Activated T-helper 2 cell treated with anti-CD3 and anti-CD28 coated beads, Interferon-gamma antibody, Interleukin-2, Interleukin-4, amounts not matched to agents 10 μg/mL and 5 μg/mL and 100 μg/mL, durations not matched to agents 14 hours and 24 hours and 36 hours (primary cell): ENCODE results near the gene SLC5A1. TPM values are rescaled to one million over a fixed set of nuclear protein-coding genes. Genes with fewer than 3 reads are reported as not detected.
"Not testable (repeated sequence)": the region's sequence is repeated elsewhere in the genome, so short reads cannot be mapped to it uniquely, and the experiment has no call there.

Experiments used
- DNase-seq: peaks from one replicate; pipeline ENCODE4 v3.0.0; 2021; ENCODE audit warnings: low spot score
- H3K27ac Mint-ChIP-seq: one replicate; pipeline ENCODE4 v1.8.0; 2021; ENCODE audit warnings: mixed read lengths
- H3K27me3 Mint-ChIP-seq: one replicate; pipeline ENCODE4 v1.8.0; 2021; ENCODE audit warnings: low read depth, mixed read lengths
- H3K36me3 Mint-ChIP-seq: one replicate; pipeline ENCODE4 v1.8.0; 2021; ENCODE audit warnings: low read depth, mixed read lengths
- H3K4me1 Mint-ChIP-seq: one replicate; pipeline ENCODE4 v1.8.0; 2021; ENCODE audit warnings: low read depth, mixed read lengths
- H3K4me3 Mint-ChIP-seq: one replicate; pipeline ENCODE4 v1.8.0; 2021; ENCODE audit warnings: low read depth, mild to moderate bottlenecking, moderate library complexity, mixed read lengths
- H3K9me3 Mint-ChIP-seq: one replicate; pipeline ENCODE4 v1.8.0; 2021; ENCODE audit warnings: mixed read lengths
- intact Hi-C: fragments of 100-400 bp; cut with micrococcal nuclease; formaldehyde crosslinking; loops from one replicate; pipeline ENCODE4 v1.15.1; 2023
- total RNA-seq: library from RNA; stranded (reverse); gene quantifications from 2 replicates; pipeline ENCODE4 v1.2.3, GENCODE V29; 2022

SLC5A1 gene
- total RNA-seq, 1 donor from 2014 or later, result not detected

DNA sequence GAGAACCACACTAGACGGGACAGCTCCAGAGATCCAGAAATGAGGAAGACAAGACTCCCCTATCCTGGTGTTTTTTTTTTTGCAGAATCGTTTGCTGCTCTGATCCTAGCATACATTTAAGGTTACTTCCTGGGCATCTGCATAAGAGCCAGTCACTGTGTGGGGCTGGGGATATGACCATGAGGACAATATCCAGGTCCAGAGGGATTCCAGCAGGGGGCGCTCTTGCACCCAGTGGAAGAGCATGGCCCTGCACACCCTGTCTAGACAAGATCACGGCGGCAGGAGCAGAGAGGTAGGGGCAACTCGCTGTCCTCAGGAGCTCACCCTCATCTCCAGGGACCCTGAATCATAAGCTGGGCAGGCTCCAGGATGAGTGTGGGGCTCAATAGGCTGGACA is 97.6 kb downstream of the SLC5A1 start:
- H3K27ac Mint-ChIP-seq, H3K4me3 Mint-ChIP-seq, H3K36me3 Mint-ChIP-seq, H3K27me3 Mint-ChIP-seq, H3K9me3 Mint-ChIP-seq, DNase-seq: not testable (repeated sequence)
- H3K4me1 Mint-ChIP-seq, result peaks cover 57% of the 10 kb centered on the region
- intact Hi-C loops, result loop anchor here (5.0 kb wide), 1 partner anchor 67 kb away; the partner anchor contains the start of gene RFPL2

DNA sequence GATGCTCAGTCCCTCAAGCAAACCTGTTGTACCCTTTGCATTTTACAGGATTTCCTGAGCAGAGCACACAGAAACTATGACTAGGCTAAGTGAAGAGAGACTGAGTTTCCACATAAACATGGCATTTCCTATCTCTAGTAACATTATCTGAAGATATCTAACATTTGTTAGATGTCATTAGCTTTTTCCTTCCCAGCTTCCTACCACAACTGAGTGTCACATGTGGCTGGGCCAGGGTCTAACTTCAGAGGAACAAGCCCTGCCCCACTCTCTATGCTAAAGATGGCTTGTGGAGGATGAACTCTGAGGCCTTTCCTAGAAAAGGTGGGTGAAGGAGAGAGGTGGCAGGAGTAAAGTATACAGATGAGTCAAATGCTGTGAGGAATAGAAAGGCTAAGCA is 99.5 kb downstream of the SLC5A1 start:
- intact Hi-C loops, result loop anchor here (5.0 kb wide), 1 partner anchor 65 kb away; the partner anchor contains the start of gene RFPL2
- Mint-ChIP-seq H3K9me3 (peaks cover 9% of the 10 kb centered on the region), H3K27me3 (no peaks in the 10 kb centered on the region), H3K4me1 (peaks cover 47% of the 10 kb centered on the region), H3K4me3 (no peak overlapping the region), H3K27ac (peak overlapping the region; percentile 81), H3K36me3 (no peaks in the 10 kb centered on the region)
- no peak for DNase-seq

DNA sequence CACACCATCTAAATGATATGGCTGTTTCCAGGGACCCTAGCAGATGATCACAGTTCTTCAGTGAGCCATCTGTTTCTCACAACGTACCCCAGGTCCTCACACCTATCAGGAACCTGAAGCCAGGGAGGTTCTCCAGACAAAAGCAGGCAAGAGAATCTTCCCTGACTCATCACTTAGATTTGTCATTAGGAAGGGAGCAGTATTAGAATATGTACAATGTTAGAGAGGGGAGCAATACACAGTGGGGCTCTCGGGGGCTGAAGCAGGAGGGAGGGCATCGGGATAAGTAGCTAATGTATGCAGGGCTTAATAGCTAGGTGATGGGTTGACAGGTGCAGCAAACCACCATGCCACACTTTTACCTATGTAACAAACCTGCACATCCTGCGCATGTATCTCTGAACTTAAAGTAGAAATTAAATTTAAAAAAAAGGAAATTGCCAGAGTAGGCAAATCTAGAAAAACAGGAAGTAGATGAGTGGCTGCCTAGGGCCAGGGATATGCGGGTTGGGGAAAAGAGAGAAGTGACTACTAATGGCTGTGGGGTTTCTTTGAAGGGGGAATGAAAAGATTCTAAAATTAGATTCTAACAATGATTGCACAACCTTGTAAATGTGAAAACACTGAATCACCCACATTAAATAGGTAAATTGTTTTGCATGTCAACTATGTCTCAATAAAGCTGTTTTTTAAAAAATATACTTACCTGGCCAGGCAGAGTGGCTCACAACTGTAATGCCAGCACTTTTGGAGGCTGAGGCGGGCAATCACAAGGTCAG is 101.6 kb downstream of the SLC5A1 start:
- H3K27ac Mint-ChIP-seq, result no peak overlapping the region
- intact Hi-C loops, result loop anchor here (5.0 kb wide), 1 partner anchor 63 kb away; the partner anchor contains the start of gene RFPL2
- no peak for DNase-seq
- no peak overlapping the region for H3K4me3 Mint-ChIP-seq
- H3K9me3 Mint-ChIP-seq, result peaks cover 9% of the 10 kb centered on the region
- H3K4me1 Mint-ChIP-seq, result peaks cover 40% of the 10 kb centered on the region
- no peaks in the 10 kb centered on the region for H3K36me3 Mint-ChIP-seq
- peaks cover 3% of the 10 kb centered on the region for H3K27me3 Mint-ChIP-seq

DNA sequence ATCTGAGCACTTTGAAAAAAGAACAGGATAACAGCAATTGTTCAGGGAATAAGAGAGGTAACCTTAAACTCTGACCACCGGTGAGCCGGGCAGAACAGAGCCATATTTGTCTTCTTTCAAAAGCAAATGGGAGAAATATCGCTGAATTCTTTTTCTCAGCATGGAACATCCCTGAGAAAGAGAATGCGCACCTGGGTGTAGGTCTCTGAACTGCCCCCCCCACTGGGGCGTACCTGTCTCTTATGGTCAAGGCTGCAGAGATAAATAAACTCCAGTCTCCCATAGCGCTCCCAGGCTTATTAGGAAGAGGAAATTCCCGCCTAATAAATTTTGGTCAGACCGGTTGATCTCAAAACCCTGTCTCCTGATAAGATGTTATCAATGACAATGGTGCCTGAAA is 104.1 kb downstream of the SLC5A1 start:
- H3K4me3 Mint-ChIP-seq, H3K9me3 Mint-ChIP-seq, H3K27me3 Mint-ChIP-seq, H3K36me3 Mint-ChIP-seq, H3K27ac Mint-ChIP-seq, DNase-seq, intact Hi-C loops: not testable (repeated sequence)
- H3K4me1 Mint-ChIP-seq, result peaks cover 41% of the 10 kb centered on the region

DNA sequence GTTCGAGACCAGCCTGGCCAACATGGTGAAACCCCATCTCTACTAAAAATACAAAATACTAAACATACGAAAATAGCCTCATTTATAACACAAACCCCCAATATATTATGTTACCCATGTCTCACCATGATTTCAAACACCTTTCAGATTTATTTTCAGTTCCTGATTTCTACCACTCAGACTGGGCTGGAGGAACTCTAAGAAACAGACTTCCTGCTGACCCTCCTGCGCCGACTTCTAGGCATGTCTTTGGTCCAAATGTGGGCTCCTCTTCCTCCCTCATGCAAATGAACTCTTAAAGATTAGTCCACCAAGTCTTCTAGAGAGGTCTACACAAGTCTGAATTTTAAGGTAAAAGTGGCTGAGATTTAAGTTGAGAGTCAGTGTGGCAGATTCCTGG is 105.3 kb downstream of the SLC5A1 start:
- H3K27ac Mint-ChIP-seq, H3K36me3 Mint-ChIP-seq, intact Hi-C loops, H3K27me3 Mint-ChIP-seq, DNase-seq, H3K9me3 Mint-ChIP-seq, H3K4me3 Mint-ChIP-seq: not testable (repeated sequence)
- peaks cover 39% of the 10 kb centered on the region for H3K4me1 Mint-ChIP-seq

DNA sequence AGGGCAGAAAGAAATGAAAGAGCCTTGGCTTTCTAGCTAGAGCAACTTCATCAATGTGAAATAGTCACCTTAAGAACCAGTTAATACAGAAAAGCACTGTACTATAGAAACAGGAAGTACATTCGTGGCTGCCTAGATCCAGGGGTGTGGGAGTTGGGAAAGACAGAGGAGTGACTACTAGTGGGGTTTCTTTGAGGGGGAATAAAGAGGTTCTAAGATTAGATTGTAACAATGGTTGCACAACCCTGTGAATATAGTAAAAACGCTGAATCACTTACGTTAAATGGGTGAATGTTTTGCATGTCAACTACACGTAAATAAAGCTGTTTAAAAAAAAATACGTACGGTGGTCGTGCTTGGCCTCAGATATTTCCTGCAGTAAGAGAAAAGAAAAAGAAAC is 107.6 kb downstream of the SLC5A1 start:
- Mint-ChIP-seq H3K4me1 (peaks cover 30% of the 10 kb centered on the region), H3K27me3 (peaks cover 14% of the 10 kb centered on the region)
- intact Hi-C loops, H3K36me3 Mint-ChIP-seq, H3K27ac Mint-ChIP-seq, H3K4me3 Mint-ChIP-seq, H3K9me3 Mint-ChIP-seq, DNase-seq: not testable (repeated sequence)

DNA sequence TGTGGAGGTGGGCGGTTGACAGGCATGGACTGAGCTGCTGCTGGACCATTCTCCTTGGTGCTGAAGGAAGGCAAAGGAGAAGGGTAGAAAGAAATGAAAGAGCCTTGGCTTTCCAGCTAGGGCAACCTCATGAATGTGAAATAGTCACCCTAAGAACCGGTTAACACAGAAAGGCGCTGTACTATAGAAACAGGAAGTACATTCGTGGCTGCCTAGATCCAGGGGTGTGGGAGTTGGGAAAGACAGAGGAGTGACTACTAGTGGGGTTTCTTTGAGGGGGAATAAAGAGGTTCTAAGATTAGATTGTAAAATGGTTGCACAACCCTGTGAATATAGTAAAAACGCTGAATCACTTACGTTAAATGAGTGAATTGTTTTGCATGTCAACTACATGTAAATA is 108.6 kb downstream of the SLC5A1 start:
- Mint-ChIP-seq H3K27me3 (peaks cover 16% of the 10 kb centered on the region), H3K4me1 (peaks cover 30% of the 10 kb centered on the region)
- H3K9me3 Mint-ChIP-seq, intact Hi-C loops, H3K36me3 Mint-ChIP-seq, DNase-seq, H3K27ac Mint-ChIP-seq, H3K4me3 Mint-ChIP-seq: not testable (repeated sequence)

DNA sequence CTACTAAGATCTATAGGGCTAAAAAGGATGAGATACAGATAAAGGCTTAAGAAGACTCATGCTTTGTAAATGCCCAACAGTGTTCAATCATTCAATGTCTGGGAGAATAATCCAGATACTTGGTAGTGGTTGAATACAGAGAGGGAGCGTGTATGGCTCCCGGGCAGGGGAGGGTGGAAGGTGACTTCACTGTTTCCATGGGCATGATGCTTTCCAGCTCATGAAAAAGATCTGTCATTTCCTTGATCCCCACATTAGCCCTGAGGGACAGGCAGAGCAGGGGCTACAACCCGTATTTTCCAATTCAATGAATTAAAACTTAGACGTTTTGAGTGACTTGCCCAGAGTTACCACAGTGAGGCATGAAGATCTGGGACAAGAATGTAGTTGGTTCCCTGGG is 111.7 kb downstream of the SLC5A1 start:
- H3K4me1 Mint-ChIP-seq, result peaks cover 28% of the 10 kb centered on the region
- H3K36me3 Mint-ChIP-seq, intact Hi-C loops, DNase-seq, H3K9me3 Mint-ChIP-seq, H3K4me3 Mint-ChIP-seq, H3K27ac Mint-ChIP-seq: not testable (repeated sequence)
- peaks cover 17% of the 10 kb centered on the region for H3K27me3 Mint-ChIP-seq

DNA sequence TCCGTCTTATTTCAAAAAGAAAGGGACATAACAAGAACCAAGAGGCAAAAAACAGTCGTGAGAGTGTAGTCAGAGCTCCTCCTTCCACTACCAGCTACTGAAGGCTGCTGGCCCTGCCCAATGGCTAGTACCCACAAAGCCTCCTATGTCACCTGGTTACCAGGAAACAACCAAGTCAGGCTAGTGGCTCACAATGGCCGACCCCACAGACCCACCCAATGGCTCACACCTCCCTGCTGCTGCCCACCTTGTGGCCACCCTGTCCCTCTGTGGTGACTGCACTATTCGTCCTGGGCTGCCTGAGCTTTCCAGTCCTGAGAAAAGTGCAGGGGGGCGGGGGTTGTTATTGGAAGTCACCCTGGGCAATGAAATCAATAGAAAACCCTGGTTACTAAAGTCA is 114.6 kb downstream of the SLC5A1 start:
- H3K9me3 Mint-ChIP-seq, H3K27ac Mint-ChIP-seq, H3K4me3 Mint-ChIP-seq, intact Hi-C loops, DNase-seq, H3K36me3 Mint-ChIP-seq: not testable (repeated sequence)
- Mint-ChIP-seq H3K4me1 (peaks cover 19% of the 10 kb centered on the region), H3K27me3 (peaks cover 17% of the 10 kb centered on the region)

DNA sequence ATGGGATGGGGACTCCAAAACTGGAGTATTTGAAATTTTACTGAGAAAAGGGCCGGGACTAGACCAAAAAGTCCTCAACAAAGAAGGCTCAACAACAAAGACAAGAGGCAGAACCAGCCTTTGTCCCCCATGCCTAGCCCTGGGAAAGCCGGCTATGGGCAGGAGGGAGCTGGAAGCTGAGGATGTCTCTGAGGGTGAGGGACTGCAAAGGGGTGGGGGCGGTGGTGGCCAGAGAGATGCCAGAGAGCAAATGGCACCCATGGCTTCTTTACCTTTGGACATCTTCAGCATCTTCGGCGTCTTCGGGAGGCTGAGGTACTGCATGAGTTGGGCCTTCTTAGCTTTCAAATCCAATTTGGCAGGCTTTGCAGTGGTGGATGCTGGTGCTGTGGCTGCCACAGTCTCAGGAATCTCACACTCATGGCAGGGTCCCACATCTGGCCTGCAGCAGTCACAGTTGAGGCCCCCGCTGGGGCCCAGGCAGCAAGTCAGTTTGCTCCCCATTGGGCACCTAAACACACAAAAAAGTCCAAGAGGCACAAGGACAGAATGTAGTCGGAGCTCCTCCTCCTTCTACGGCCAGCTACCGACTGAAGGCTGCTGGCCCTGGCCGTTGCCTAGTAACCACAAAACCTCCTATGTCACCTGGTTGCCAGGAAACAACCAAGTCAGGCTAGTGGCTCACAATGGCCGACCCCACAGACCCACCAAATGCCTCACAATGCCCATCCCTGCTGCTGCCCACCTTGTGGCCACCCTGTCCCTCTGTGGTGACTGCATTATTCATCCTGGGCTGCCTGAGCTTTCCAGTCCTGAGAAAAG is 115.9 kb downstream of the SLC5A1 start, which contains the start of gene C22orf42:
Gene C22orf42 (minus strand): TSS at position 592 of the 822 bp plus-strand sequence. CDS start 88 bp downstream, at position 504.
- intact Hi-C loops, result no loop called here
- Mint-ChIP-seq H3K4me1 (peaks cover 10% of the 10 kb centered on the region), H3K4me3 (no peak within 1 kb of the TSS), H3K27ac (no peak within 1 kb of the TSS), H3K9me3 (no peaks in the 10 kb centered on the region), H3K27me3 (peaks cover 22% of the 10 kb centered on the region), H3K36me3 (no peaks in the 10 kb centered on the region)
- no peak for DNase-seq

DNA sequence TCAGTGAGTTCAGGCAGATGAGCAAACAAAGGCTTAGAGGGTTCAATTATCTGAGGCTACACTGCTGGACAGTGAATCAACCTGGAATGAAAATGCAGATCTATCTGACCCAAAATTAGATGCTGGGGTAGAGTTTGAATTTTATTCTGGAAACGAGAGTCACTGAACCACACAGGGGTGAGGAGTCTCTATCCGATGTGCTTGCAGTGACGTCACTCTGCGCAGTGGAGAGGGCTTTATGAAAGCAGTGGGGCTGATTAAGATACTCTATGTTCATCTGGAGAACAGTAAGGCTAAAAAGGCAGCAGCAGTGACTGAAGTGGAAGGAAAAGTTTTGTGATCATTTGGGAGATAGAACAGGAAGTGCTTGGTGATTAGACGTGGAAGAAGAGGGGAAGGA is 117.3 kb downstream of the SLC5A1 start:
- DNase-seq, H3K9me3 Mint-ChIP-seq, H3K36me3 Mint-ChIP-seq, H3K4me3 Mint-ChIP-seq, intact Hi-C loops, H3K27ac Mint-ChIP-seq, H3K4me1 Mint-ChIP-seq: not testable (repeated sequence)
- peaks cover 17% of the 10 kb centered on the region for H3K27me3 Mint-ChIP-seq
